Activated CD4-positive, alpha-beta T cell treated with anti-CD3 and anti-CD28 coated beads, Interleukin-2, amount 10 ng/mL, durations not matched to agents 24 days and 14 days (primary cell): Measurements from ENCODE around the gene TDRD3. TPM values are rescaled to one million over a fixed set of nuclear protein-coding genes. Genes with fewer than 3 reads are reported as not detected.

ENCODE experiments used
- DNase-seq: peaks from one replicate; pipeline ENCODE4 v3.0.0; 2022
- H3K27ac Mint-ChIP-seq: one replicate; pipeline ENCODE4 v1.8.0; 2022; ENCODE audit warnings: mild to moderate bottlenecking, mixed read lengths
- H3K27me3 Mint-ChIP-seq: one replicate; pipeline ENCODE4 v1.8.0; 2022; ENCODE audit warnings: mixed read lengths
- H3K36me3 Mint-ChIP-seq: one replicate; pipeline ENCODE4 v1.8.0; 2022; ENCODE audit warnings: low read depth, mild to moderate bottlenecking, mixed read lengths
- H3K4me1 Mint-ChIP-seq: one replicate; pipeline ENCODE4 v1.8.0; 2021; ENCODE audit warnings: mixed read lengths
- H3K4me3 Mint-ChIP-seq: one replicate; pipeline ENCODE4 v1.8.0; 2022; ENCODE audit warnings: mild to moderate bottlenecking, moderate library complexity, mixed read lengths
- H3K9me3 Mint-ChIP-seq: one replicate; pipeline ENCODE4 v1.8.0; 2021; ENCODE audit warnings: mixed read lengths
- intact Hi-C: fragments of 100-400 bp; cut with micrococcal nuclease; formaldehyde crosslinking; loops from one replicate; pipeline ENCODE4 v1.15.1; 2023
- total RNA-seq: library from RNA; stranded (reverse); gene quantifications from 2 replicates; pipeline ENCODE4 v1.2.3, GENCODE V29; 2022

Gene TDRD3
- total RNA-seq, 1 donor from 2014 or later: 19.7 TPM

GRCh38 chr13:60519496-60519895, 122.5 kb downstream of the TDRD3 start:
- H3K4me3 Mint-ChIP-seq: no peak overlapping the region
- intact Hi-C loops: no loop called here
- H3K27ac Mint-ChIP-seq: no peak overlapping the region
- DNase-seq: no peak
- no peaks in the 10 kb centered on the region for H3K4me1 Mint-ChIP-seq
- H3K27me3 Mint-ChIP-seq: no peaks in the 10 kb centered on the region
- peaks cover 6% of the 10 kb centered on the region for H3K36me3 Mint-ChIP-seq
- no peaks in the 10 kb centered on the region for H3K9me3 Mint-ChIP-seq

GRCh38 chr13:60520902-60521569, 124.0 kb downstream of the TDRD3 start:
- no peaks in the 10 kb centered on the region for H3K4me1 Mint-ChIP-seq
- H3K27ac Mint-ChIP-seq: no peak overlapping the region
- no peak for DNase-seq
- intact Hi-C loops: no loop called here
- no peak overlapping the region for H3K4me3 Mint-ChIP-seq
- H3K27me3 Mint-ChIP-seq: no peaks in the 10 kb centered on the region
- H3K36me3 Mint-ChIP-seq: peaks cover 3% of the 10 kb centered on the region
- H3K9me3 Mint-ChIP-seq: no peaks in the 10 kb centered on the region

GRCh38 chr13:60538566-60538965, 141.5 kb downstream of the TDRD3 start:
- no peak for DNase-seq
- H3K4me3 Mint-ChIP-seq: no peak overlapping the region
- no peak overlapping the region for H3K27ac Mint-ChIP-seq
- no peaks in the 10 kb centered on the region for H3K36me3 Mint-ChIP-seq
- intact Hi-C loops: no loop called here
- no peaks in the 10 kb centered on the region for H3K4me1 Mint-ChIP-seq
- H3K27me3 Mint-ChIP-seq: no peaks in the 10 kb centered on the region
- H3K9me3 Mint-ChIP-seq: no peaks in the 10 kb centered on the region

- no peak overlapping the region for H3K4me3 Mint-ChIP-seq
- DNase-seq: no peak
- H3K27ac Mint-ChIP-seq: no peak overlapping the region
- H3K36me3 Mint-ChIP-seq: no peaks in the 10 kb centered on the region
- H3K4me1 Mint-ChIP-seq: no peaks in the 10 kb centered on the region
- no peaks in the 10 kb centered on the region for H3K27me3 Mint-ChIP-seq
- intact Hi-C loops: no loop called here
- no peaks in the 10 kb centered on the region for H3K9me3 Mint-ChIP-seq
Measured at GRCh38 chr13:60540276-60540675, 143.3 kb downstream of the TDRD3 start.

GRCh38 chr13:60562096-60562780, 165.2 kb downstream of the TDRD3 start:
- Mint-ChIP-seq H3K9me3 (no peaks in the 10 kb centered on the region), H3K4me3 (no peak overlapping the region), H3K27me3 (no peaks in the 10 kb centered on the region), H3K27ac (no peak overlapping the region), H3K36me3 (no peaks in the 10 kb centered on the region), H3K4me1 (no peaks in the 10 kb centered on the region)
- DNase-seq: no peak
- intact Hi-C loops: no loop called here

GRCh38 chr13:60571571-60571970, 174.6 kb downstream of the TDRD3 start:
- Mint-ChIP-seq H3K36me3 (peaks cover 15% of the 10 kb centered on the region), H3K4me1 (no peaks in the 10 kb centered on the region), H3K27me3 (no peaks in the 10 kb centered on the region), H3K9me3 (peaks cover 3% of the 10 kb centered on the region), H3K27ac (no peak overlapping the region), H3K4me3 (no peak overlapping the region)
- no peak for DNase-seq
- intact Hi-C loops: no loop called here

- H3K4me3 Mint-ChIP-seq: no peak overlapping the region
- no peak for DNase-seq
- H3K27ac Mint-ChIP-seq: no peak overlapping the region
- H3K9me3 Mint-ChIP-seq: peaks cover 3% of the 10 kb centered on the region
- H3K27me3 Mint-ChIP-seq: no peaks in the 10 kb centered on the region
- intact Hi-C loops: no loop called here
- no peaks in the 10 kb centered on the region for H3K4me1 Mint-ChIP-seq
- peaks cover 15% of the 10 kb centered on the region for H3K36me3 Mint-ChIP-seq
Measured at GRCh38 chr13:60572003-60572798, 175.2 kb downstream of the TDRD3 start.

- DNase-seq: no peak
- Mint-ChIP-seq H3K27me3 (no peaks in the 10 kb centered on the region), H3K4me1 (no peaks in the 10 kb centered on the region), H3K27ac (no peak overlapping the region), H3K4me3 (no peak overlapping the region), H3K36me3 (peaks cover 15% of the 10 kb centered on the region), H3K9me3 (peaks cover 3% of the 10 kb centered on the region)
- intact Hi-C loops: no loop called here
Measured at GRCh38 chr13:60572855-60573254, 175.8 kb downstream of the TDRD3 start.

GRCh38 chr13:60574735-60575134, 177.7 kb downstream of the TDRD3 start:
- DNase-seq: no peak
- no peak overlapping the region for H3K4me3 Mint-ChIP-seq
- no peaks in the 10 kb centered on the region for H3K4me1 Mint-ChIP-seq
- no peaks in the 10 kb centered on the region for H3K27me3 Mint-ChIP-seq
- no peak overlapping the region for H3K27ac Mint-ChIP-seq
- intact Hi-C loops: no loop called here
- no peaks in the 10 kb centered on the region for H3K9me3 Mint-ChIP-seq
- peaks cover 5% of the 10 kb centered on the region for H3K36me3 Mint-ChIP-seq

- Mint-ChIP-seq H3K4me1 (no peaks in the 10 kb centered on the region), H3K4me3 (no peak overlapping the region)
Measured at GRCh38 chr13:60575142-60575541, 178.1 kb downstream of the TDRD3 start.

GRCh38 chr13:60577761-60578160, 180.7 kb downstream of the TDRD3 start:
- no peaks in the 10 kb centered on the region for H3K27me3 Mint-ChIP-seq
- H3K27ac Mint-ChIP-seq: no peak overlapping the region

More at GRCh38 chr13:60575142-60575541, 178.1 kb downstream of the TDRD3 start:
- H3K27ac Mint-ChIP-seq: no peak overlapping the region
- intact Hi-C loops: no loop called here
- no peaks in the 10 kb centered on the region for H3K9me3 Mint-ChIP-seq
- peaks cover 3% of the 10 kb centered on the region for H3K36me3 Mint-ChIP-seq
- no peak for DNase-seq
- no peaks in the 10 kb centered on the region for H3K27me3 Mint-ChIP-seq

GRCh38 chr13:60583196-60583888, 186.3 kb downstream of the TDRD3 start:
- Mint-ChIP-seq H3K36me3 (no peaks in the 10 kb centered on the region), H3K4me3 (no peak overlapping the region)
- intact Hi-C loops: no loop called here

More at GRCh38 chr13:60577761-60578160, 180.7 kb downstream of the TDRD3 start:
- intact Hi-C loops: no loop called here
- peaks cover 3% of the 10 kb centered on the region for H3K36me3 Mint-ChIP-seq
- H3K4me3 Mint-ChIP-seq: no peak overlapping the region
- H3K9me3 Mint-ChIP-seq: no peaks in the 10 kb centered on the region
- no peak for DNase-seq
- H3K4me1 Mint-ChIP-seq: no peaks in the 10 kb centered on the region

GRCh38 chr13:60583911-60584753, 187.1 kb downstream of the TDRD3 start:
- H3K36me3 Mint-ChIP-seq: no peaks in the 10 kb centered on the region
- H3K4me3 Mint-ChIP-seq: no peak overlapping the region
- peaks cover 6% of the 10 kb centered on the region for H3K4me1 Mint-ChIP-seq
- intact Hi-C loops: no loop called here
- H3K27ac Mint-ChIP-seq: no peak overlapping the region
- peaks cover 4% of the 10 kb centered on the region for H3K9me3 Mint-ChIP-seq
- DNase-seq: no peak
- H3K27me3 Mint-ChIP-seq: no peaks in the 10 kb centered on the region

More at GRCh38 chr13:60583196-60583888, 186.3 kb downstream of the TDRD3 start:
- Mint-ChIP-seq H3K27me3 (no peaks in the 10 kb centered on the region), H3K27ac (no peak overlapping the region), H3K4me1 (peaks cover 6% of the 10 kb centered on the region), H3K9me3 (peaks cover 4% of the 10 kb centered on the region)
- no peak for DNase-seq
